ENCODE measurements around the gene LHX3. TPM values are rescaled to one million over a fixed set of nuclear protein-coding genes. Genes with fewer than 3 reads are reported as not detected.

Gene LHX3
- total RNA-seq, 2 experiments from 2014 or later, result 0.11 to 0.16 TPM

GRCh38 chr9:136209786-136210185 lies 4.9 kb upstream of the LHX3 start:
- TF ChIP-seq CTCF (IDR thresholded peaks at IDR 0.05), result no peak
- Mint-ChIP-seq H3K36me3 (ENCODE audit: low read depth) (peaks cover 61% of the 10 kb centered on the region), H3K4me1 (ENCODE audit: low read depth) (no peaks in the 10 kb centered on the region), H3K4me3 (no peak overlapping the region), H3K27ac (no peak overlapping the region), H3K27me3 (peaks cover 4% of the 10 kb centered on the region), H3K9me3 (no peaks in the 10 kb centered on the region)
- Histone ChIP-seq H3K4me3 (ENCODE audit: low read length) (no peak overlapping the region), H3K36me3 (ENCODE audit: insufficient read depth, low read length) (peaks cover 47% of the 10 kb centered on the region), H3K9me3 (ENCODE audit: control insufficient read depth in 1 of 2, insufficient read depth in 1 of 2, low read length in 2 of 2) (peaks cover 0 to 23% of the 10 kb centered on the region in 2 experiments), H3K27me3 (ENCODE audit: control insufficient read depth in 1 of 2, insufficient read depth in 2 of 2, low read length in 2 of 2) (peaks cover 0 to under 1% of the 10 kb centered on the region in 2 experiments), H3K27ac (ENCODE audit: low read depth in 1 of 2, low read length in 2 of 2) (no peak overlapping the region), H3K4me1 (ENCODE audit: insufficient read depth, low read length) (no peaks in the 10 kb centered on the region)
- intact Hi-C loops (cut with DNase I, micrococcal nuclease), result no loop called here
- DNase-seq (no peak), ATAC-seq (ENCODE audit: poor library complexity) (no peak)
- ChIA-PET CTCF (no interaction called here), POLR2A (no interaction called here)

GRCh38 chr9:136209232-136209631 lies 4.3 kb upstream of the LHX3 start:
- Histone ChIP-seq H3K27ac (ENCODE audit: low read depth in 1 of 2, low read length in 2 of 2) (no peak overlapping the region), H3K27me3 (ENCODE audit: control insufficient read depth in 1 of 2, insufficient read depth in 2 of 2, low read length in 2 of 2) (peaks cover 5 to 6% of the 10 kb centered on the region in 2 experiments), H3K4me1 (ENCODE audit: insufficient read depth, low read length) (no peaks in the 10 kb centered on the region), H3K9me3 (ENCODE audit: control insufficient read depth in 1 of 2, insufficient read depth in 1 of 2, low read length in 2 of 2) (peaks cover 0 to 23% of the 10 kb centered on the region in 2 experiments), H3K36me3 (ENCODE audit: insufficient read depth, low read length) (peaks cover 42% of the 10 kb centered on the region), H3K4me3 (ENCODE audit: low read length) (no peak overlapping the region)
- peaks cover 5% of the 10 kb centered on the region for H3K27me3 Mint-ChIP-seq
- no peak for ATAC-seq (ENCODE audit: poor library complexity)
- no peak overlapping the region for H3K27ac Mint-ChIP-seq
- H3K4me1 Mint-ChIP-seq (ENCODE audit: low read depth), result no peaks in the 10 kb centered on the region
- ChIA-PET CTCF (no interaction called here), POLR2A (no interaction called here)
- H3K36me3 Mint-ChIP-seq (ENCODE audit: low read depth), result peaks cover 56% of the 10 kb centered on the region
- no peak for TF ChIP-seq CTCF (IDR thresholded peaks at IDR 0.05)
- H3K9me3 Mint-ChIP-seq, result no peaks in the 10 kb centered on the region
- DNase-seq, result no peak
- H3K4me3 Mint-ChIP-seq, result no peak overlapping the region
- intact Hi-C loops (cut with DNase I, micrococcal nuclease), result no loop called here

- no peak overlapping the region for H3K27ac ChIP-seq (ENCODE audit: low read depth in 1 of 2, low read length in 2 of 2)
- ATAC-seq (ENCODE audit: poor library complexity) (no peak), DNase-seq (no peak)
- no peak overlapping the region for H3K27ac Mint-ChIP-seq
- no peak for TF ChIP-seq CTCF (IDR thresholded peaks at IDR 0.05)
- H3K4me1 Mint-ChIP-seq (ENCODE audit: low read depth), result no peaks in the 10 kb centered on the region
- peaks cover 50% of the 10 kb centered on the region for H3K36me3 Mint-ChIP-seq (ENCODE audit: low read depth)
- H3K9me3 ChIP-seq (ENCODE audit: control insufficient read depth in 1 of 2, insufficient read depth in 1 of 2, low read length in 2 of 2), result peaks cover 0 to 23% of the 10 kb centered on the region in 2 experiments
- peaks cover 36% of the 10 kb centered on the region for H3K36me3 ChIP-seq (ENCODE audit: insufficient read depth, low read length)
- H3K9me3 Mint-ChIP-seq, result no peaks in the 10 kb centered on the region
- H3K27me3 ChIP-seq (ENCODE audit: control insufficient read depth in 1 of 2, insufficient read depth in 2 of 2, low read length in 2 of 2), result peaks cover 11 to 12% of the 10 kb centered on the region in 2 experiments
- CTCF ChIA-PET, result no interaction called here
- intact Hi-C loops (cut with DNase I, micrococcal nuclease), result no loop called here
- peaks cover 11% of the 10 kb centered on the region for H3K27me3 Mint-ChIP-seq
- H3K4me1 ChIP-seq (ENCODE audit: insufficient read depth, low read length), result no peaks in the 10 kb centered on the region
- no peak overlapping the region for H3K4me3 Mint-ChIP-seq
- POLR2A ChIA-PET, result no interaction called here
- H3K4me3 ChIP-seq (ENCODE audit: low read length), result no peak overlapping the region
Observed at GRCh38 chr9:136208675-136209074, 3.7 kb upstream of the LHX3 start.
